GM12878 (cell line): ENCODE data around the gene CSF1. TPM values are rescaled to one million over a fixed set of nuclear protein-coding genes. Genes with fewer than 3 reads are reported as not detected.
A peak's percentile ranks its signal among the peaks of the same experiment; 100 is the strongest.

Source experiments
- ATF7 ChIP-seq: fragments of 450-650 bp; IDR thresholded peaks from 2 replicates; pipeline ENCODE4 v1.6.1; 2016; ENCODE audit warnings: low read depth, mild to moderate bottlenecking
- BRCA1 ChIP-seq: IDR thresholded peaks from 2 replicates; pipeline ENCODE4 v1.6.1; 2011; ENCODE audit warnings: low read depth, low read length, improper control_type of control experiment
- CBX3 ChIP-seq: fragments of 200-600 bp; sonication (generic); IDR thresholded peaks from 2 replicates; pipeline ENCODE4 v1.6.1; 2016; ENCODE audit warnings: low read depth, borderline replicate concordance
- CREB1 ChIP-seq: IDR thresholded peaks from 2 replicates; pipeline ENCODE4 v1.6.1; 2012; ENCODE audit warnings: low read depth, mild to moderate bottlenecking, inconsistent platforms
- DPF2 ChIP-seq: fragments of 450-650 bp; IDR thresholded peaks from 2 replicates; pipeline ENCODE4 v1.6.1; 2017; ENCODE audit warnings: mild to moderate bottlenecking
- E2F8 ChIP-seq: fragments of 450-650 bp; IDR thresholded peaks from 2 replicates; pipeline ENCODE4 v1.6.1; 2018; ENCODE audit warnings: mild to moderate bottlenecking, low read depth, moderate library complexity; ENCODE audit not compliant: partially characterized antibody
- EP300 ChIP-seq, 2 experiments: fragments of 150-350 bp in 1 of 2; IDR thresholded peaks; 2 replicates each; pipeline ENCODE4 v1.6.1; 2011 to 2012; ENCODE audit warnings: low read depth in 2 of 2, low read length in 2 of 2, borderline replicate concordance in 1 of 2, improper control_type of control experiment in 1 of 2, inconsistent platforms in 1 of 2; ENCODE audit not compliant: control insufficient read depth in 1 of 2
- FOXM1 ChIP-seq: IDR thresholded peaks from 2 replicates; pipeline ENCODE4 v1.6.1; 2012; ENCODE audit warnings: low read depth, mild to moderate bottlenecking, inconsistent platforms, low read length, moderate library complexity
- HSF1 ChIP-seq: fragments of 150-350 bp; IDR thresholded peaks from 2 replicates; pipeline ENCODE4 v1.6.1; 2014; ENCODE audit warnings: mild to moderate bottlenecking, low read depth, low read length
- IKZF1 ChIP-seq: fragments of 450-650 bp; conservative IDR thresholded peaks from 2 replicates; pipeline ENCODE4 v1.6.1; 2017; ENCODE audit warnings: antibody characterized with exemption, mild to moderate bottlenecking
- IRF4 ChIP-seq: IDR thresholded peaks from 2 replicates; pipeline ENCODE4 v1.6.1; 2011; ENCODE audit warnings: low read depth, low read length
- MXI1 ChIP-seq: fragments of 150-350 bp; IDR thresholded peaks from 2 replicates; pipeline ENCODE4 v1.6.1; 2011; ENCODE audit warnings: low read depth, mild to moderate bottlenecking, inconsistent platforms, low read length, improper control_type of control experiment
- NR2C2 ChIP-seq: IDR thresholded peaks from 2 replicates; pipeline ENCODE4 v1.6.1; 2011; ENCODE audit warnings: borderline replicate concordance, low read depth; ENCODE audit not compliant: control insufficient read depth, insufficient read length
- PKNOX1 ChIP-seq: fragments of 450-650 bp; IDR thresholded peaks from 2 replicates; pipeline ENCODE4 v1.6.1; 2016; ENCODE audit warnings: mild to moderate bottlenecking
- PML ChIP-seq: IDR thresholded peaks from 2 replicates; pipeline ENCODE4 v1.6.1; 2012; ENCODE audit warnings: low read length, inconsistent platforms
- POLR2AphosphoS2 ChIP-seq: IDR thresholded peaks from 2 replicates; pipeline ENCODE4 v1.6.1; 2011; ENCODE audit warnings: low read depth, mild to moderate bottlenecking, low read length, improper control_type of control experiment, moderate library complexity
- RFX5 ChIP-seq: IDR thresholded peaks from 2 replicates; pipeline ENCODE4 v1.6.1; 2011; ENCODE audit warnings: low read depth, low read length, improper control_type of control experiment
- SMAD5 ChIP-seq: IDR thresholded peaks from 2 replicates; pipeline ENCODE4 v1.6.1; 2016; ENCODE audit warnings: antibody characterized with exemption, low read depth
- SMARCA5 ChIP-seq: fragments of 450-650 bp; IDR thresholded peaks from 2 replicates; pipeline ENCODE4 v1.6.1; 2017; ENCODE audit warnings: mild to moderate bottlenecking
- SMC3 ChIP-seq: IDR thresholded peaks from 2 replicates; pipeline ENCODE4 v1.6.1; 2011; ENCODE audit warnings: low read length, improper control_type of control experiment, borderline replicate concordance
- SP1 ChIP-seq: IDR thresholded peaks from one replicate; pipeline ENCODE4 v1.6.1; 2011; ENCODE audit warnings: low read depth, low read length
- STAT1 ChIP-seq: fragments of 450-650 bp; conservative IDR thresholded peaks from 2 replicates; pipeline ENCODE4 v1.6.1; 2014; ENCODE audit warnings: antibody characterized with exemption, mild to moderate bottlenecking
- TCF7 ChIP-seq: IDR thresholded peaks from 2 replicates; pipeline ENCODE4 v1.6.1; 2014; ENCODE audit warnings: antibody characterized with exemption, borderline replicate concordance
- YBX1 ChIP-seq: fragments of 450-650 bp; IDR thresholded peaks from 2 replicates; pipeline ENCODE4 v1.6.1; 2016; ENCODE audit warnings: antibody characterized with exemption
- ZNF622 ChIP-seq: fragments of 450-650 bp; IDR thresholded peaks from 2 replicates; pipeline ENCODE4 v1.6.1; 2017; ENCODE audit warnings: mild to moderate bottlenecking, inconsistent platforms
- polyA plus RNA-seq, 11 experiments: library from polyadenylated mRNA; depleted of rRNA in 4 of 11; unstranded in 6 of 11; stranded (reverse) in 5 of 11; fragments of >200 nt; fragmentation: Nextera tagmentation in 4 of 11; fragmentation: Illumina TruSeq in 1 of 11; extraction: Ambion mirVana in 4 of 11; extraction: Trizol in 1 of 11; gene quantifications; 1 replicate in 1 of 11; 2 replicates in 10 of 11; pipeline versions ENCODE4 v1.2.1 to v1.2.3, GENCODE V29; 2011 to 2016; ENCODE audit warnings: inconsistent platforms in 2 of 11, missing spikeins in 2 of 11, low read depth in 1 of 11
- total RNA-seq, 4 experiments: library from RNA; depleted of rRNA in 3 of 4; stranded (reverse); fragments of >200 nt in 3 of 4; fragmentation: Illumina TruSeq in 1 of 4; extraction: Trizol in 1 of 4; gene quantifications; 2 replicates each; pipeline versions ENCODE4 v1.2.1 to v1.2.3, GENCODE V29; 2013 to 2021
- TF ChIP-seq, protein P1 (sequence below): fragments of 450-650 bp; IDR thresholded peaks from 2 replicates; pipeline ENCODE4 v1.6.1; 2017; ENCODE audit warnings: borderline replicate concordance

The CSF1 gene
- total and polyA plus RNA-seq, 10 of the 15 experiments (the other 5 are each of a cell fraction or from before 2014, with no cell fraction given) = 1.2 to 32.4 (median 13.0) TPM

- no peak for TF ChIP-seq BRCA1
- no peak for TF ChIP-seq RFX5
- no peak for TF ChIP-seq E2F8
- peak; percentile 61 for TF ChIP-seq IKZF1
- no peak for TF ChIP-seq SMARCA5
- TF ChIP-seq ZNF622 = no peak
- no peak for TF ChIP-seq EP300 (IDR thresholded peaks at IDR 0.05; ENCODE audit: borderline replicate concordance in 1 of 2, control insufficient read depth in 1 of 2, low read depth in 2 of 2, low read length in 2 of 2)
- TF ChIP-seq IRF4 = no peak
- TF ChIP-seq ATF7 = no peak
- TF ChIP-seq FOXM1 = no peak
- TF ChIP-seq HSF1 = no peak
- TF ChIP-seq NR2C2 = no peak
- peak; percentile 19; the same call in 1 of the 2 replicates for TF ChIP-seq PKNOX1
- TF ChIP-seq YBX1 = no peak
- TF ChIP-seq DPF2 = no peak
- TF ChIP-seq, protein P1, sequence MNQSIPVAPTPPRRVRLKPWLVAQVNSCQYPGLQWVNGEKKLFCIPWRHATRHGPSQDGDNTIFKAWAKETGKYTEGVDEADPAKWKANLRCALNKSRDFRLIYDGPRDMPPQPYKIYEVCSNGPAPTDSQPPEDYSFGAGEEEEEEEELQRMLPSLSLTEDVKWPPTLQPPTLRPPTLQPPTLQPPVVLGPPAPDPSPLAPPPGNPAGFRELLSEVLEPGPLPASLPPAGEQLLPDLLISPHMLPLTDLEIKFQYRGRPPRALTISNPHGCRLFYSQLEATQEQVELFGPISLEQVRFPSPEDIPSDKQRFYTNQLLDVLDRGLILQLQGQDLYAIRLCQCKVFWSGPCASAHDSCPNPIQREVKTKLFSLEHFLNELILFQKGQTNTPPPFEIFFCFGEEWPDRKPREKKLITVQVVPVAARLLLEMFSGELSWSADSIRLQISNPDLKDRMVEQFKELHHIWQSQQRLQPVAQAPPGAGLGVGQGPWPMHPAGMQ = no peak
- TF ChIP-seq CBX3 = no peak
- TF ChIP-seq SMC3 = no peak
- TF ChIP-seq SMAD5 = no peak
- TF ChIP-seq MXI1 = no peak
- TF ChIP-seq CREB1 = no peak
- no peak for TF ChIP-seq SP1
- no peak for TF ChIP-seq PML
- no peak for TF ChIP-seq STAT1
- TF ChIP-seq TCF7 = no peak
- no peak for TF ChIP-seq POLR2AphosphoS2
Observed at GRCh38 chr1:109884242-109884891, 26.3 kb upstream of the CSF1 start (continued).
